ENCODE data around the gene HSD17B14. TPM values are rescaled to one million over a fixed set of nuclear protein-coding genes. Genes with fewer than 3 reads are reported as not detected.

HSD17B14 gene
- total and polyA plus RNA-seq, 2 of the 13 experiments (the other 11 are each of a cell fraction or from before 2014, with no cell fraction given): 0.58 to 1.2 TPM

DNA sequence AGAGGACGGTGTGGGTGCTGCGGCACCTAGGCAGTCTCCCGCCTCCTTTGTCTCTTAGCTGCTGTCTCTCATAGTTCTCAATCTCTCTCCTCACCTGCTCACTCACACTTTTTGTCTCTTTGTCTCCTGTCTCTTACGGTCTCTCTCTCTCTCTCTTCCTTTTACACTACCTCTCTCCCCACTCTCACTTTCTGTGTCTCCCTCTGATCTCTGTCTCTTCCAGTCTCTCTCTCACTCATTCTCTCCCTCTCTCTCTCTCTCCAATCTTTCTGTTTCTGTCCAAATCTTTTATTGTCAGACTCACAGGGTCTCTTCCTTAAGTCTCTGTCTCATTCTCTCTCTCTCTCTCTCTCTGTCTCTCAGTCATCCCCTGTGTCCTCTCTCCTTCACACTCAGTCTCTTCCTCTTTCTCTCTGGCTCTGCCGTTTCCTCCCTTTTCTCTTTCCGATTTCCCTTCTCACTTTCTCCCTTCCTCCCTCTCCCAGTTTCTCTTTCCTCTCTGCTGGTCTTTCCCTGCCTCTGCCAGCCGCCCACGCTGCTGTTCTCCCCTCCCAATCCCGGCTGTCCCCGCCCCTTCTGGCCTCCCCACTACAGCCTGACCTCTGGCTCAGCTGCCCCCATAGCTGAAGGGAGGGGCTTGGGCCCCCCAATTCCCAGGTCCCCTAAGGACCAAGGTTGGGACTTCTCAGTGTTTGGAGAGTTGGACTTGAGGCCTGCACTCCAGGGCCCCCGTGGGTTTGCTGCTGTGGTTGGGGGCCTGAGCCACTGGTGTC lies 32.0 kb upstream of the HSD17B14 start, which contains the start of gene PLEKHA4 (continued):
- TF ChIP-seq, protein P1, sequence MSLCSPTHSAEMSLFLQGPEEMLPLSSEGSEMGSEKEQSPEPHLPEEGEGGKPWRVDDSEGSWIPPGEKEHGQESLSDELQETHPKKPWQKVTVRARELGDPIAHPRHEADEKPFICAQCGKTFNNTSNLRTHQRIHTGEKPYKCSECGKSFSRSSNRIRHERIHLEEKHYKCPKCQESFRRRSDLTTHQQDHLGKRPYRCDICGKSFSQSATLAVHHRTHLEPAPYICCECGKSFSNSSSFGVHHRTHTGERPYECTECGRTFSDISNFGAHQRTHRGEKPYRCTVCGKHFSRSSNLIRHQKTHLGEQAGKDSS (CRISPR knock-in tag; IDR thresholded peaks at IDR 0.05; ENCODE audit: borderline replicate concordance, low read depth): no peak
- TF ChIP-seq PPARG (CRISPR knock-in tag; conservative IDR thresholded peaks at IDR 0.05): peak; percentile 27; the same call in 1 of the 2 replicates
- TF ChIP-seq FOXA3 (CRISPR knock-in tag; IDR thresholded peaks at IDR 0.05): no peak
- TF ChIP-seq MAFK (conservative IDR thresholded peaks at IDR 0.05 in 1 of 2, IDR thresholded peaks at IDR 0.05 in 1 of 2; ENCODE audit: low read length in 2 of 2): no peak
- no peak for TF ChIP-seq ZNF12 (CRISPR knock-in tag; IDR thresholded peaks at IDR 0.05)
- TF ChIP-seq, protein P2, sequence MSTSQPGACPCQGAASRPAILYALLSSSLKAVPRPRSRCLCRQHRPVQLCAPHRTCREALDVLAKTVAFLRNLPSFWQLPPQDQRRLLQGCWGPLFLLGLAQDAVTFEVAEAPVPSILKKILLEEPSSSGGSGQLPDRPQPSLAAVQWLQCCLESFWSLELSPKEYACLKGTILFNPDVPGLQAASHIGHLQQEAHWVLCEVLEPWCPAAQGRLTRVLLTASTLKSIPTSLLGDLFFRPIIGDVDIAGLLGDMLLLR (CRISPR knock-in tag; IDR thresholded peaks at IDR 0.05): no peak
- no peak for TF ChIP-seq ZSCAN22 (CRISPR knock-in tag; IDR thresholded peaks at IDR 0.05)
- no peak for TF ChIP-seq YEATS4 (CRISPR knock-in tag; IDR thresholded peaks at IDR 0.05; ENCODE audit: borderline replicate concordance)
- TF ChIP-seq, protein P3, sequence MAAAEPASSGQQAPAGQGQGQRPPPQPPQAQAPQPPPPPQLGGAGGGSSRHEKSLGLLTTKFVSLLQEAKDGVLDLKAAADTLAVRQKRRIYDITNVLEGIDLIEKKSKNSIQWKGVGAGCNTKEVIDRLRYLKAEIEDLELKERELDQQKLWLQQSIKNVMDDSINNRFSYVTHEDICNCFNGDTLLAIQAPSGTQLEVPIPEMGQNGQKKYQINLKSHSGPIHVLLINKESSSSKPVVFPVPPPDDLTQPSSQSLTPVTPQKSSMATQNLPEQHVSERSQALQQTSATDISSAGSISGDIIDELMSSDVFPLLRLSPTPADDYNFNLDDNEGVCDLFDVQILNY (CRISPR knock-in tag; conservative IDR thresholded peaks at IDR 0.05): no peak
- no peak for TF ChIP-seq BCL6 (CRISPR knock-in tag; IDR thresholded peaks at IDR 0.05)
- TF ChIP-seq ZZZ3 (CRISPR knock-in tag; IDR thresholded peaks at IDR 0.05; ENCODE audit: borderline replicate concordance): no peak
- TF ChIP-seq MED1 (CRISPR knock-in tag; IDR thresholded peaks at IDR 0.05): no peak
- TF ChIP-seq ZFP1 (CRISPR knock-in tag; IDR thresholded peaks at IDR 0.05): no peak
- no peak for TF ChIP-seq NONO (IDR thresholded peaks at IDR 0.05)
- no peak for TF ChIP-seq NONO (CRISPR knock-in tag; conservative IDR thresholded peaks at IDR 0.05)
- TF ChIP-seq PAWR (CRISPR knock-in tag; IDR thresholded peaks at IDR 0.05; ENCODE audit: borderline replicate concordance): no peak
- TF ChIP-seq KAT7 (CRISPR knock-in tag; IDR thresholded peaks at IDR 0.05; ENCODE audit: borderline replicate concordance): no peak; the same call in 1 of the 2 replicates
- TF ChIP-seq TGIF2 (CRISPR knock-in tag; IDR thresholded peaks at IDR 0.05): no peak
- TF ChIP-seq ARID2 (CRISPR knock-in tag; IDR thresholded peaks at IDR 0.05; ENCODE audit: borderline replicate concordance): no peak
- TF ChIP-seq, protein P4, sequence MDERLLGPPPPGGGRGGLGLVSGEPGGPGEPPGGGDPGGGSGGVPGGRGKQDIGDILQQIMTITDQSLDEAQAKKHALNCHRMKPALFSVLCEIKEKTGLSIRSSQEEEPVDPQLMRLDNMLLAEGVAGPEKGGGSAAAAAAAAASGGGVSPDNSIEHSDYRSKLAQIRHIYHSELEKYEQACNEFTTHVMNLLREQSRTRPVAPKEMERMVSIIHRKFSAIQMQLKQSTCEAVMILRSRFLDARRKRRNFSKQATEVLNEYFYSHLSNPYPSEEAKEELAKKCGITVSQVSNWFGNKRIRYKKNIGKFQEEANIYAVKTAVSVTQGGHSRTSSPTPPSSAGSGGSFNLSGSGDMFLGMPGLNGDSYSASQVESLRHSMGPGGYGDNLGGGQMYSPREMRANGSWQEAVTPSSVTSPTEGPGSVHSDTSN (CRISPR knock-in tag; IDR thresholded peaks at IDR 0.05): no peak
- peak; percentile 55; the same call in 1 of the 2 replicates for TF ChIP-seq ZNF746 (CRISPR knock-in tag; IDR thresholded peaks at IDR 0.05)
- no peak for TF ChIP-seq ELF1 (CRISPR knock-in tag; IDR thresholded peaks at IDR 0.05)
- TF ChIP-seq ZNF230 (CRISPR knock-in tag; IDR thresholded peaks at IDR 0.05): peak; percentile 29; the same call in 1 of the 2 replicates
- TF ChIP-seq, protein P5, sequence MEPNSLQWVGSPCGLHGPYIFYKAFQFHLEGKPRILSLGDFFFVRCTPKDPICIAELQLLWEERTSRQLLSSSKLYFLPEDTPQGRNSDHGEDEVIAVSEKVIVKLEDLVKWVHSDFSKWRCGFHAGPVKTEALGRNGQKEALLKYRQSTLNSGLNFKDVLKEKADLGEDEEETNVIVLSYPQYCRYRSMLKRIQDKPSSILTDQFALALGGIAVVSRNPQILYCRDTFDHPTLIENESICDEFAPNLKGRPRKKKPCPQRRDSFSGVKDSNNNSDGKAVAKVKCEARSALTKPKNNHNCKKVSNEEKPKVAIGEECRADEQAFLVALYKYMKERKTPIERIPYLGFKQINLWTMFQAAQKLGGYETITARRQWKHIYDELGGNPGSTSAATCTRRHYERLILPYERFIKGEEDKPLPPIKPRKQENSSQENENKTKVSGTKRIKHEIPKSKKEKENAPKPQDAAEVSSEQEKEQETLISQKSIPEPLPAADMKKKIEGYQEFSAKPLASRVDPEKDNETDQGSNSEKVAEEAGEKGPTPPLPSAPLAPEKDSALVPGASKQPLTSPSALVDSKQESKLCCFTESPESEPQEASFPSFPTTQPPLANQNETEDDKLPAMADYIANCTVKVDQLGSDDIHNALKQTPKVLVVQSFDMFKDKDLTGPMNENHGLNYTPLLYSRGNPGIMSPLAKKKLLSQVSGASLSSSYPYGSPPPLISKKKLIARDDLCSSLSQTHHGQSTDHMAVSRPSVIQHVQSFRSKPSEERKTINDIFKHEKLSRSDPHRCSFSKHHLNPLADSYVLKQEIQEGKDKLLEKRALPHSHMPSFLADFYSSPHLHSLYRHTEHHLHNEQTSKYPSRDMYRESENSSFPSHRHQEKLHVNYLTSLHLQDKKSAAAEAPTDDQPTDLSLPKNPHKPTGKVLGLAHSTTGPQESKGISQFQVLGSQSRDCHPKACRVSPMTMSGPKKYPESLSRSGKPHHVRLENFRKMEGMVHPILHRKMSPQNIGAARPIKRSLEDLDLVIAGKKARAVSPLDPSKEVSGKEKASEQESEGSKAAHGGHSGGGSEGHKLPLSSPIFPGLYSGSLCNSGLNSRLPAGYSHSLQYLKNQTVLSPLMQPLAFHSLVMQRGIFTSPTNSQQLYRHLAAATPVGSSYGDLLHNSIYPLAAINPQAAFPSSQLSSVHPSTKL (CRISPR knock-in tag; IDR thresholded peaks at IDR 0.05): peak; percentile 7; the same call in 1 of the 2 replicates
- no peak for TF ChIP-seq HMGA1 (CRISPR knock-in tag; conservative IDR thresholded peaks at IDR 0.05)

All from HepG2 (cell line).